Lung (tissue), 12 donors: ENCODE data around the gene NFE2L3. TPM values are rescaled to one million over a fixed set of nuclear protein-coding genes. Genes with fewer than 3 reads are reported as not detected.
"Not testable (repeated sequence)": the region's sequence is repeated elsewhere in the genome, so short reads cannot be mapped to it uniquely, and the experiment has no call there.

Experiments
- ATAC-seq: fragments of 200-7000 bp; cut with Tn5 transposase; one replicate; pipeline ENCODE4 v1.9.1; 2020; ENCODE audit warnings: moderate number of reproducible peaks; ENCODE audit not compliant: insufficient read depth, low FRiP score
- DNase-seq, 3 donors: peaks; one replicate each; pipeline ENCODE4 v3.0.0-alpha.2; 2013 to 2017
- H3K27ac ChIP-seq, 2 donors: one replicate each; pipeline ENCODE4 v1.5.1; 2013; ENCODE audit warnings: mild to moderate bottlenecking in 2 of 2, moderate library complexity in 2 of 2, control low read depth in 1 of 2, inconsistent platforms in 1 of 2, low read depth in 1 of 2, low read length in 1 of 2
- H3K27me3 ChIP-seq, 3 donors: one replicate each; pipeline ENCODE4 v1.5.1; 2013; ENCODE audit warnings: low read length in 2 of 3; ENCODE audit not compliant: control insufficient read depth in 3 of 3, insufficient read depth in 3 of 3
- H3K36me3 ChIP-seq, 4 donors: one replicate each; pipeline ENCODE4 v1.5.1; 2013; ENCODE audit warnings: low read length in 4 of 4, mild to moderate bottlenecking in 1 of 4, moderate library complexity in 1 of 4; ENCODE audit not compliant: control insufficient read depth in 4 of 4, insufficient read depth in 4 of 4
- H3K4me1 ChIP-seq, 5 donors: one replicate each; pipeline ENCODE4 v1.5.1; 2013; ENCODE audit warnings: low read length in 5 of 5, mild to moderate bottlenecking in 2 of 5, moderate library complexity in 1 of 5; ENCODE audit not compliant: control insufficient read depth in 5 of 5, insufficient read depth in 5 of 5
- H3K4me3 ChIP-seq: one replicate; pipeline ENCODE4 v1.5.1; 2013; ENCODE audit warnings: mild to moderate bottlenecking, control low read depth, moderate library complexity
- H3K9ac ChIP-seq, 2 donors: one replicate each; pipeline ENCODE4 v1.5.1; 2013; ENCODE audit warnings: low read length in 2 of 2, control low read depth in 1 of 2; ENCODE audit not compliant: insufficient read depth in 1 of 2
- H3K9me3 ChIP-seq, 4 donors: one replicate each; pipeline ENCODE4 v1.5.1; 2013; ENCODE audit warnings: low read length in 3 of 4, mild to moderate bottlenecking in 1 of 4, moderate library complexity in 1 of 4; ENCODE audit not compliant: control insufficient read depth in 4 of 4, insufficient read depth in 3 of 4
- CTCF ChIP-seq: IDR thresholded peaks from 2 replicates; pipeline ENCODE4 v1.5.1; 2012; ENCODE audit warnings: mild to moderate bottlenecking; ENCODE audit errors: control extremely low read depth, extremely low read depth
- WGBS, 2 donors: extraction: QIAGEN DNeasy Blood & Tissue Kit; methylation state at CpG; one replicate each; pipeline ENCODE4 v1.1.7; 2013; 5-methylcytosine and 5-hydroxymethylcytosine counted together
- polyA plus RNA-seq, 2 donors: library from polyadenylated mRNA; stranded (reverse); fragments of 200-250 nt; gene quantifications; one replicate each; pipeline ENCODE4 v1.2.1, GENCODE V29; 2013
- total RNA-seq, 2 donors: library from RNA; depleted of rRNA in 1 of 2; stranded (reverse); fragments of >200 nt in 1 of 2; gene quantifications; one replicate each; pipeline ENCODE4 v1.2.1, GENCODE V29; 2014 to 2021
- donor health status: control.
- donor health status: control.
- donor health status: Bipolar disorder and iron deficiency.
- donor health status: healthy.
- donor health status: DM: yes; HTN: yes; CAD: no.

Gene NFE2L3
- total and polyA plus RNA-seq, 4 donors: 3.6 to 6.5 (median 5.1) TPM

GRCh38 chr7:26183545-26184280 is 31.7 kb downstream of the NFE2L3 start:
- ATAC-seq (no peak), DNase-seq (no peak)
- TF ChIP-seq CTCF: no peak
- peaks cover 5 to 27% (median 6%) of the 10 kb centered on the region in 4 donors for H3K36me3 ChIP-seq
- H3K4me3 ChIP-seq: no peak overlapping the region
- peaks cover 0 to 2% (median 0%) of the 10 kb centered on the region in 3 donors for H3K27me3 ChIP-seq
- H3K9ac ChIP-seq: no peak overlapping the region
- WGBS, 2 donors: 78 to 82% methylated on average over 4 of the region's 4 CpGs
- no peaks in the 10 kb centered on the region for H3K9me3 ChIP-seq
- H3K4me1 ChIP-seq: peaks cover 0 to 6% (median 0%) of the 10 kb centered on the region in 5 donors
- H3K27ac ChIP-seq: no peak overlapping the region

DNA sequence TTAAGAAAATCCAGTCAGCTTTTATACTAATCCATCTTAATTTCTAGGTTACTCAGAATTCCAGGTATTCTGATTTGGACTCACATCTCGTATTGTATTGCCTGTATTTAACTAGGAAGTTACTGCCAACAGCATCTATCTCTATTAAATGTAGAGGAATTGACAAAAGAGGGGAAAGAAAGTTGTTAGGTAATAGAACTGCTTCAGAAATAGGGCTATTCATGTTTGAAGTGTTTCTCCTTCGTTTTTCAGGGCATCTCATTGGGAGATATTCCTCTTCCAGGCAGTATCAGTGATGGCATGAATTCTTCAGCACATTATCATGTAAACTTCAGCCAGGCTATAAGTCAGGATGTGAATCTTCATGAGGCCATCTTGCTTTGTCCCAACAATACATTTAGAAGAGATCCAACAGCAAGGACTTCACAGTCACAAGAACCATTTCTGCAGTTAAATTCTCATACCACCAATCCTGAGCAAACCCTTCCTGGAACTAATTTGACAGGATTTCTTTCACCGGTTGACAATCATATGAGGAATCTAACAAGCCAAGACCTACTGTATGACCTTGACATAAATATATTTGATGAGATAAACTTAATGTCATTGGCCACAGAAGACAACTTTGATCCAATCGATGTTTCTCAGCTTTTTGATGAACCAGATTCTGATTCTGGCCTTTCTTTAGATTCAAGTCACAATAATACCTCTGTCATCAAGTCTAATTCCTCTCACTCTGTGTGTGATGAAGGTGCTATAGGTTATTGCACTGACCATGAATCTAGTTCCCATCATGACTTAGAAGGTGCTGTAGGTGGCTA is 32.5 kb downstream of the NFE2L3 start:
- H3K4me3 ChIP-seq, H3K27ac ChIP-seq, H3K4me1 ChIP-seq, ATAC-seq, DNase-seq, H3K27me3 ChIP-seq, H3K9ac ChIP-seq, H3K9me3 ChIP-seq: not testable (repeated sequence)
- WGBS, 2 donors: 80 to 84% methylated on average over 4 of the region's 4 CpGs
- peaks cover 8 to 33% (median 13%) of the 10 kb centered on the region in 4 donors for H3K36me3 ChIP-seq

DNA sequence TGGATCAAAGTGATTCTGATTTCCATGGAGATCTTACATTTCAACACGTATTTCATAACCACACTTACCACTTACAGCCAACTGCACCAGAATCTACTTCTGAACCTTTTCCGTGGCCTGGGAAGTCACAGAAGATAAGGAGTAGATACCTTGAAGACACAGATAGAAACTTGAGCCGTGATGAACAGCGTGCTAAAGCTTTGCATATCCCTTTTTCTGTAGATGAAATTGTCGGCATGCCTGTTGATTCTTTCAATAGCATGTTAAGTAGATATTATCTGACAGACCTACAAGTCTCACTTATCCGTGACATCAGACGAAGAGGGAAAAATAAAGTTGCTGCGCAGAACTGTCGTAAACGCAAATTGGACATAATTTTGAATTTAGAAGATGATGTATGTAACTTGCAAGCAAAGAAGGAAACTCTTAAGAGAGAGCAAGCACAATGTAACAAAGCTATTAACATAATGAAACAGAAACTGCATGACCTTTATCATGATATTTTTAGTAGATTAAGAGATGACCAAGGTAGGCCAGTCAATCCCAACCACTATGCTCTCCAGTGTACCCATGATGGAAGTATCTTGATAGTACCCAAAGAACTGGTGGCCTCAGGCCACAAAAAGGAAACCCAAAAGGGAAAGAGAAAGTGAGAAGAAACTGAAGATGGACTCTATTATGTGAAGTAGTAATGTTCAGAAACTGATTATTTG is 33.3 kb downstream of the NFE2L3 start:
- 89 to 93% methylated on average over 10 of the region's 10 CpGs for WGBS, 2 donors
- peaks cover 9 to 34% (median 18%) of the 10 kb centered on the region in 4 donors for H3K36me3 ChIP-seq
- TF ChIP-seq CTCF: no peak

DNA sequence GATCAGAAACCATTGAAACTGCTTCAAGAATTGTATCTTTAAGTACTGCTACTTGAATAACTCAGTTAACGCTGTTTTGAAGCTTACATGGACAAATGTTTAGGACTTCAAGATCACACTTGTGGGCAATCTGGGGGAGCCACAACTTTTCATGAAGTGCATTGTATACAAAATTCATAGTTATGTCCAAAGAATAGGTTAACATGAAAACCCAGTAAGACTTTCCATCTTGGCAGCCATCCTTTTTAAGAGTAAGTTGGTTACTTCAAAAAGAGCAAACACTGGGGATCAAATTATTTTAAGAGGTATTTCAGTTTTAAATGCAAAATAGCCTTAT is 33.8 kb downstream of the NFE2L3 start:
- no peaks in the 10 kb centered on the region for H3K9me3 ChIP-seq
- H3K4me3 ChIP-seq: no peak overlapping the region
- H3K27ac ChIP-seq: no peak overlapping the region
- no peak overlapping the region for H3K9ac ChIP-seq
- H3K36me3 ChIP-seq: peaks cover 11 to 39% (median 23%) of the 10 kb centered on the region in 4 donors
- no peaks in the 10 kb centered on the region for H3K27me3 ChIP-seq
- DNase-seq (no peak), ATAC-seq (no peak)
- no peak for TF ChIP-seq CTCF
- 76 to 95% methylated on average over 1 of the region's 1 CpG for WGBS, 2 donors
- H3K4me1 ChIP-seq: peaks cover 0 to 6% (median 0%) of the 10 kb centered on the region in 5 donors

More for the DNA sequence above, 33.3 kb downstream of the NFE2L3 start:
- DNase-seq (no peak), ATAC-seq (no peak)
- Histone ChIP-seq H3K9me3 (no peaks in the 10 kb centered on the region), H3K9ac (no peak overlapping the region), H3K27ac (no peak overlapping the region), H3K4me1 (peaks cover 0 to 6% (median 0%) of the 10 kb centered on the region in 5 donors), H3K27me3 (peaks cover 0 to 2% (median 0%) of the 10 kb centered on the region in 3 donors), H3K4me3 (no peak overlapping the region)
